Neural progenitor cell (in vitro differentiated cells): ENCODE measurements around the gene AKAP5. TPM values are rescaled to one million over a fixed set of nuclear protein-coding genes. Genes with fewer than 3 reads are reported as not detected.
A peak's percentile ranks its signal among the peaks of the same experiment; 100 is the strongest.

Experiments used
- DNase-seq: peaks from one replicate; pipeline ENCODE4 v3.0.0-alpha.2; 2016; ENCODE audit warnings: low spot score
- H2AFZ ChIP-seq: fragments of 200-600 bp; sonication (generic); replicated peaks from 2 replicates; pipeline ENCODE4 v1.6.1; 2016; ENCODE audit warnings: antibody characterized with exemption
- H3F3A ChIP-seq: fragments of 200-600 bp; sonication (generic); 2 replicates; pipeline ENCODE4 v1.6.1; 2016; ENCODE audit warnings: antibody characterized with exemption, low read depth
- H3K27ac ChIP-seq: fragments of 200-600 bp; sonication (generic); 2 replicates; pipeline ENCODE4 v1.5.1; 2016; ENCODE audit warnings: mild to moderate bottlenecking
- H3K27me3 ChIP-seq: fragments of 200-600 bp; sonication (generic); 2 replicates; pipeline ENCODE4 v1.6.1; 2016; ENCODE audit warnings: mild to moderate bottlenecking, moderate library complexity
- H3K36me3 ChIP-seq: fragments of 200-600 bp; sonication (generic); 2 replicates; pipeline ENCODE4 v1.5.1; 2016
- H3K4me1 ChIP-seq: fragments of 200-600 bp; sonication (generic); 2 replicates; pipeline ENCODE4 v1.6.1; 2016; ENCODE audit warnings: mixed run types
- H3K4me2 ChIP-seq: fragments of 200-600 bp; sonication (generic); 2 replicates; pipeline ENCODE4 v1.6.1; 2016
- H3K4me3 ChIP-seq: fragments of 200-600 bp; sonication (generic); 2 replicates; pipeline ENCODE4 v1.5.1; 2016
- H3K79me2 ChIP-seq: fragments of 200-600 bp; sonication (generic); 2 replicates; pipeline ENCODE4 v1.6.1; 2016; ENCODE audit warnings: low read depth
- H3K9ac ChIP-seq: fragments of 200-600 bp; sonication (generic); 2 replicates; pipeline ENCODE4 v1.6.1; 2016
- H3K9me3 ChIP-seq: fragments of 200-600 bp; sonication (generic); 2 replicates; pipeline ENCODE4 v1.5.1; 2016; ENCODE audit warnings: low read depth
- H4K20me1 ChIP-seq: fragments of 200-600 bp; sonication (generic); 2 replicates; pipeline ENCODE4 v1.6.1; 2016; ENCODE audit warnings: low read depth
- H3K27ac Mint-ChIP-seq: 3 replicates; pipeline ENCODE4 v1.8.0; 2021; ENCODE audit warnings: mixed read lengths
- H3K27me3 Mint-ChIP-seq: 2 replicates; pipeline ENCODE4 v1.8.0; 2022; ENCODE audit warnings: low read depth, mild to moderate bottlenecking, inconsistent platforms, moderate library complexity, mixed read lengths; ENCODE audit not compliant: insufficient read depth
- H3K36me3 Mint-ChIP-seq: 3 replicates; pipeline ENCODE4 v1.8.0; 2021; ENCODE audit warnings: mixed read lengths
- H3K4me1 Mint-ChIP-seq: 3 replicates; pipeline ENCODE4 v1.8.0; 2021; ENCODE audit warnings: mixed read lengths
- H3K4me3 Mint-ChIP-seq: 3 replicates; pipeline ENCODE4 v1.8.0; 2021; ENCODE audit warnings: mild to moderate bottlenecking, moderate library complexity, mixed read lengths
- H3K9me3 Mint-ChIP-seq: 3 replicates; pipeline ENCODE4 v1.8.0; 2020; ENCODE audit warnings: mixed read lengths
- CTCF ChIP-seq: fragments of 200-600 bp; sonication (generic); IDR thresholded peaks from 2 replicates; pipeline ENCODE4 v1.5.1; 2017; ENCODE audit warnings: antibody characterized with exemption, mild to moderate bottlenecking
- EZH2 ChIP-seq: fragments of 200-600 bp; sonication (generic); IDR thresholded peaks from 2 replicates; pipeline ENCODE4 v1.6.1; 2017; ENCODE audit warnings: antibody characterized with exemption, mild to moderate bottlenecking, moderate library complexity
- EZH2phosphoT487 ChIP-seq: fragments of 200-600 bp; sonication (generic); IDR thresholded peaks from 2 replicates; pipeline ENCODE4 v1.6.1; 2017; ENCODE audit warnings: antibody characterized with exemption
- total RNA-seq: library from RNA; depleted of rRNA; stranded (reverse); fragments of >200 nt; gene quantifications from 2 replicates; pipeline ENCODE4 v1.2.3, GENCODE V29; 2015; ENCODE audit warnings: low replicate concordance

Gene AKAP5
- total RNA-seq, 1 donor from 2014 or later: 3.2 TPM

- H2AFZ ChIP-seq: no peak overlapping the region
- no peak overlapping the region for H3K4me3 Mint-ChIP-seq
- peaks cover 14% of the 10 kb centered on the region for H3K4me1 ChIP-seq
- no peak for DNase-seq
- no peak overlapping the region for H3K27ac Mint-ChIP-seq
- H3K4me3 ChIP-seq: no peak overlapping the region
- H3F3A ChIP-seq: peaks cover 14% of the 10 kb centered on the region
- H4K20me1 ChIP-seq: no peaks in the 10 kb centered on the region
- no peaks in the 10 kb centered on the region for H3K79me2 ChIP-seq
- no peak overlapping the region for H3K27ac ChIP-seq
- peaks cover 2% of the 10 kb centered on the region for H3K27me3 Mint-ChIP-seq
- H3K4me1 Mint-ChIP-seq: peaks cover 8% of the 10 kb centered on the region
- no peaks in the 10 kb centered on the region for H3K36me3 ChIP-seq
- no peaks in the 10 kb centered on the region for H3K9me3 ChIP-seq
- H3K36me3 Mint-ChIP-seq: no peaks in the 10 kb centered on the region
- no peak overlapping the region for H3K4me2 ChIP-seq
- no peaks in the 10 kb centered on the region for H3K27me3 ChIP-seq
- no peaks in the 10 kb centered on the region for H3K9me3 Mint-ChIP-seq
- no peak overlapping the region for H3K9ac ChIP-seq
- no peak for TF ChIP-seq EZH2phosphoT487
- TF ChIP-seq EZH2: no peak
- TF ChIP-seq CTCF: no peak
Observed at GRCh38 chr14:64474041-64474440, 8.7 kb downstream of the AKAP5 start.

- Histone ChIP-seq H3F3A (peaks cover 14% of the 10 kb centered on the region), H3K4me1 (peaks cover 14% of the 10 kb centered on the region), H3K9ac (no peak overlapping the region), H2AFZ (no peak overlapping the region), H3K4me2 (no peak overlapping the region), H3K4me3 (no peak overlapping the region), H3K27ac (no peak overlapping the region), H3K9me3 (no peaks in the 10 kb centered on the region), H3K79me2 (no peaks in the 10 kb centered on the region), H4K20me1 (no peaks in the 10 kb centered on the region), H3K36me3 (no peaks in the 10 kb centered on the region), H3K27me3 (no peaks in the 10 kb centered on the region)
- Mint-ChIP-seq H3K27me3 (peaks cover 2% of the 10 kb centered on the region), H3K9me3 (no peaks in the 10 kb centered on the region), H3K4me3 (no peak overlapping the region), H3K27ac (no peak overlapping the region), H3K36me3 (no peaks in the 10 kb centered on the region), H3K4me1 (peaks cover 8% of the 10 kb centered on the region)
- TF ChIP-seq EZH2phosphoT487 (no peak), CTCF (no peak)
- DNase-seq: no peak
Observed at GRCh38 chr14:64474698-64475097, 9.4 kb downstream of the AKAP5 start.

GRCh38 chr14:64475585-64476273 lies 10.4 kb downstream of the AKAP5 start:
- Histone ChIP-seq H3K27me3 (no peaks in the 10 kb centered on the region), H3K4me2 (no peak overlapping the region), H3F3A (peaks cover 14% of the 10 kb centered on the region), H3K79me2 (no peaks in the 10 kb centered on the region), H3K9me3 (no peaks in the 10 kb centered on the region), H3K4me1 (peaks cover 14% of the 10 kb centered on the region), H3K4me3 (no peak overlapping the region), H3K9ac (no peak overlapping the region), H4K20me1 (no peaks in the 10 kb centered on the region), H2AFZ (no peak overlapping the region), H3K27ac (peak overlapping the region; percentile 59), H3K36me3 (no peaks in the 10 kb centered on the region)
- TF ChIP-seq CTCF: no peak
- no peak for TF ChIP-seq EZH2phosphoT487
- no peak for TF ChIP-seq EZH2
- no peaks in the 10 kb centered on the region for H3K36me3 Mint-ChIP-seq
- no peak overlapping the region for H3K27ac Mint-ChIP-seq
- peaks cover 8% of the 10 kb centered on the region for H3K4me1 Mint-ChIP-seq
- DNase-seq: peak; percentile 12
- H3K4me3 Mint-ChIP-seq: no peak overlapping the region
- H3K27me3 Mint-ChIP-seq: peaks cover 2% of the 10 kb centered on the region
- no peaks in the 10 kb centered on the region for H3K9me3 Mint-ChIP-seq
